ENCODE data around the gene TBC1D23. TPM values are rescaled to one million over a fixed set of nuclear protein-coding genes. Genes with fewer than 3 reads are reported as not detected.

The TBC1D23 gene
- total RNA-seq, 4 donors from 2014 or later = 25.7 to 36.6 (median 34.6) TPM

GRCh38 chr3:100244264-100244663 lies 16.5 kb upstream of the TBC1D23 start:
- DNase-seq (ENCODE audit: low spot score in 2 of 2) = no peak
- H3K36me3 ChIP-seq = no peaks in the 10 kb centered on the region
- TF ChIP-seq CTCF (IDR thresholded peaks at IDR 0.05) = no peak
- TF ChIP-seq POLR2AphosphoS5 (IDR thresholded peaks at IDR 0.05) = no peak
- H3K9me3 ChIP-seq = no peaks in the 10 kb centered on the region
- no peaks in the 10 kb centered on the region for H3K27me3 ChIP-seq
- H3K4me3 ChIP-seq = no peak overlapping the region
- H3K27ac ChIP-seq = no peak overlapping the region
- H3K4me1 ChIP-seq = no peaks in the 10 kb centered on the region

- TF ChIP-seq CTCF (IDR thresholded peaks at IDR 0.05) (no peak), POLR2A (IDR thresholded peaks at IDR 0.05) (no peak), POLR2AphosphoS5 (IDR thresholded peaks at IDR 0.05) (no peak), EP300 (IDR thresholded peaks at IDR 0.05) (no peak)
- Histone ChIP-seq H3K27ac (no peak overlapping the region), H3K36me3 (no peaks in the 10 kb centered on the region), H3K27me3 (no peaks in the 10 kb centered on the region), H3K4me3 (no peak overlapping the region), H3K9me3 (no peaks in the 10 kb centered on the region), H3K4me1 (no peaks in the 10 kb centered on the region)
- no peak for DNase-seq (ENCODE audit: low spot score in 2 of 2)
Observed at GRCh38 chr3:100245136-100245535, 15.7 kb upstream of the TBC1D23 start.

GRCh38 chr3:100245927-100246326 lies 14.9 kb upstream of the TBC1D23 start:
- H3K27me3 ChIP-seq = no peaks in the 10 kb centered on the region
- H3K4me1 ChIP-seq = no peaks in the 10 kb centered on the region
- H3K9me3 ChIP-seq = no peaks in the 10 kb centered on the region
- no peaks in the 10 kb centered on the region for H3K36me3 ChIP-seq
- no peak for DNase-seq (ENCODE audit: low spot score in 2 of 2)
- WGBS = 59% methylated on average over 4 of the region's 4 CpGs
- H3K4me3 ChIP-seq = no peak overlapping the region
- no peak overlapping the region for H3K27ac ChIP-seq
- no peak for TF ChIP-seq POLR2A (IDR thresholded peaks at IDR 0.05)
- no peak for TF ChIP-seq POLR2AphosphoS5 (IDR thresholded peaks at IDR 0.05)
- TF ChIP-seq CTCF (IDR thresholded peaks at IDR 0.05) = no peak
- no peak for TF ChIP-seq EP300 (IDR thresholded peaks at IDR 0.05)

GRCh38 chr3:100246999-100247398 lies 13.8 kb upstream of the TBC1D23 start:
- H3K4me3 ChIP-seq = no peak overlapping the region
- no peak for DNase-seq (ENCODE audit: low spot score in 2 of 2)
- no peaks in the 10 kb centered on the region for H3K4me1 ChIP-seq
- no peak overlapping the region for H3K27ac ChIP-seq
- no peaks in the 10 kb centered on the region for H3K36me3 ChIP-seq
- no peaks in the 10 kb centered on the region for H3K9me3 ChIP-seq
- H3K27me3 ChIP-seq = no peaks in the 10 kb centered on the region
- TF ChIP-seq POLR2AphosphoS5 (IDR thresholded peaks at IDR 0.05) = no peak
- TF ChIP-seq CTCF (IDR thresholded peaks at IDR 0.05) = no peak
- no peak for TF ChIP-seq EP300 (IDR thresholded peaks at IDR 0.05)
- no peak for TF ChIP-seq POLR2A (IDR thresholded peaks at IDR 0.05)

- Histone ChIP-seq H3K36me3 (no peaks in the 10 kb centered on the region), H3K9me3 (no peaks in the 10 kb centered on the region), H3K27ac (no peak overlapping the region), H3K27me3 (no peaks in the 10 kb centered on the region), H3K4me1 (no peaks in the 10 kb centered on the region), H3K4me3 (no peak overlapping the region)
- no peak for DNase-seq (ENCODE audit: low spot score in 2 of 2)
- TF ChIP-seq POLR2A (IDR thresholded peaks at IDR 0.05) (no peak), POLR2AphosphoS5 (IDR thresholded peaks at IDR 0.05) (no peak), EP300 (IDR thresholded peaks at IDR 0.05) (no peak), CTCF (IDR thresholded peaks at IDR 0.05) (no peak)
- 84% methylated on average over 1 of the region's 1 CpG for WGBS
Observed at GRCh38 chr3:100252001-100252400, 8.8 kb upstream of the TBC1D23 start.
